Neuronal stem cell (in vitro differentiated cells): ENCODE results near the gene DRG1.

Source experiments
- DNase-seq: peaks from one replicate; pipeline ENCODE4 v3.0.0-alpha.2; 2013; ENCODE audit warnings: low spot score
- H2AFZ ChIP-seq: one replicate; pipeline ENCODE4 v1.6.1; 2013; ENCODE audit warnings: mild to moderate bottlenecking, low read length, inconsistent platforms
- H2AK5ac ChIP-seq: 2 replicates; pipeline ENCODE4 v1.6.1; 2013; ENCODE audit warnings: low read depth, mild to moderate bottlenecking, inconsistent platforms, low read length, moderate library complexity, mixed read lengths
- H2BK120ac ChIP-seq: 2 replicates; pipeline ENCODE4 v1.6.1; 2013; ENCODE audit warnings: low read depth, mild to moderate bottlenecking, inconsistent platforms, low read length, moderate library complexity, mixed read lengths
- H2BK12ac ChIP-seq: one replicate; pipeline ENCODE4 v1.6.1; 2013; ENCODE audit warnings: low read length, inconsistent platforms
- H2BK15ac ChIP-seq: 2 replicates; pipeline ENCODE4 v1.6.1; 2013; ENCODE audit warnings: mild to moderate bottlenecking, low read length, inconsistent platforms, mixed read lengths
- H2BK5ac ChIP-seq: one replicate; pipeline ENCODE4 v1.6.1; 2013; ENCODE audit warnings: inconsistent platforms, mild to moderate bottlenecking, low read length, moderate library complexity
- H3K14ac ChIP-seq: one replicate; pipeline ENCODE4 v1.6.1; 2013; ENCODE audit warnings: low read length, inconsistent platforms
- H3K18ac ChIP-seq: 2 replicates; pipeline ENCODE4 v1.6.1; 2013; ENCODE audit warnings: low read length, inconsistent platforms
- H3K23ac ChIP-seq: 2 replicates; pipeline ENCODE4 v1.6.1; 2013; ENCODE audit warnings: low read depth, mild to moderate bottlenecking, mixed read lengths, low read length, inconsistent platforms; ENCODE audit not compliant: poor library complexity
- H3K27ac ChIP-seq: replicated peaks from 3 replicates; pipeline ENCODE4 v1.5.1; 2013; ENCODE audit warnings: low read length, inconsistent platforms
- H3K27me3 ChIP-seq, 3 experiments: 2 replicates each; pipeline ENCODE4 v1.6.1; 2013; ENCODE audit warnings: low read length in 3 of 3, mild to moderate bottlenecking in 2 of 3, inconsistent platforms in 1 of 3, low read depth in 1 of 3, mixed read lengths in 1 of 3, moderate library complexity in 1 of 3; ENCODE audit not compliant: control insufficient read depth in 3 of 3, insufficient read depth in 3 of 3
- H3K36me3 ChIP-seq, 2 donors: replicated peaks in 1 of 2; 2 replicates each; pipeline ENCODE4 v1.6.1; 2013; ENCODE audit warnings: low read length in 2 of 2; ENCODE audit not compliant: control insufficient read depth in 2 of 2, insufficient read depth in 2 of 2
- H3K4ac ChIP-seq: 2 replicates; pipeline ENCODE4 v1.6.1; 2013; ENCODE audit warnings: inconsistent platforms, mild to moderate bottlenecking, low read length, moderate library complexity
- H3K4me1 ChIP-seq, 2 donors: 1 replicate in 1 of 2; 2 replicates in 1 of 2; pipeline ENCODE4 v1.6.1; 2013; ENCODE audit warnings: low read length in 2 of 2, low read depth in 1 of 2; ENCODE audit not compliant: control insufficient read depth in 2 of 2, insufficient read depth in 1 of 2
- H3K4me2 ChIP-seq: one replicate; pipeline ENCODE4 v1.6.1; 2013; ENCODE audit warnings: mild to moderate bottlenecking, low read length, inconsistent platforms; ENCODE audit not compliant: insufficient read depth, poor library complexity, severe bottlenecking
- H3K4me3 ChIP-seq, 2 donors: 2 replicates each; pipeline ENCODE4 v1.5.1; 2013; ENCODE audit warnings: low read length in 2 of 2, mild to moderate bottlenecking in 2 of 2, inconsistent platforms in 1 of 2, moderate library complexity in 1 of 2
- H3K79me1 ChIP-seq: one replicate; pipeline ENCODE4 v1.6.1; 2013; ENCODE audit warnings: low read depth, mild to moderate bottlenecking, inconsistent platforms, low read length, moderate library complexity
- H3K9ac ChIP-seq: one replicate; pipeline ENCODE4 v1.6.1; 2013; ENCODE audit warnings: mild to moderate bottlenecking, low read depth, low read length, inconsistent platforms; ENCODE audit not compliant: poor library complexity
- H3K9me3 ChIP-seq, 2 donors: replicated peaks in 1 of 2; 2 replicates each; pipeline versions ENCODE3 to v1.6.1; 2013; ENCODE audit warnings: low read length in 2 of 2, mild to moderate bottlenecking in 2 of 2, inconsistent platforms in 1 of 2, low read depth in 1 of 2, mixed read lengths in 1 of 2, moderate library complexity in 1 of 2; ENCODE audit not compliant: control insufficient read depth in 2 of 2, insufficient read depth in 1 of 2
- H4K8ac ChIP-seq: one replicate; pipeline ENCODE4 v1.6.1; 2013; ENCODE audit warnings: low read depth, mild to moderate bottlenecking, inconsistent platforms, low read length, moderate library complexity
- H4K91ac ChIP-seq: one replicate; pipeline ENCODE4 v1.6.1; 2013; ENCODE audit warnings: low read length, low read depth, mild to moderate bottlenecking, inconsistent platforms; ENCODE audit not compliant: poor library complexity
- WGBS, 2 donors: extraction: QIAGEN DNeasy Blood & Tissue Kit; methylation state at CpG; one replicate each; pipeline ENCODE4 v1.1.7; 2013; ENCODE audit warnings: missing lambda C conversion rate in 2 of 2, mixed read lengths in 1 of 2; ENCODE audit not compliant: insufficient read length in 2 of 2, insufficient replicate concordance in 1 of 2; ENCODE audit errors: extremely low coverage in 2 of 2; 5-methylcytosine and 5-hydroxymethylcytosine counted together

The DRG1 gene

DNA sequence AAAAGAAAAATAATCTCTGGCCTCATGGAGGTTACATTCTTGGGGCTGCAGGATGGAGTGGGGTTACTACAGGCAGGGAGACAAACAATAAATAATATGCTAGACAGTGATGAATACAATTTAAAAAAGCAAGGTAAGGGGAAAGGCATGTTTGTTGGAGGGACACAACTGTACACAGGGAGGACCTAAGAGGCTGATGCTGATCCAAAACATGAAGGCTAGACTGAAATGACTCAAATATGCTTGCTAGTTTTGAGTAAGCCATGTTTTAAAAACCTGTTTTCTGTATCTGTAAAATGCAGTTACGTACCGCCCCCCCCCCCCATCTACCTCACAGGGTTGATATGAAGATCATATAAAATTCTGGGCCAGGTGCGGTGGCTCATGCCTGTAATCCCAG, 46.2 kb downstream of the DRG1 start:
- no peak overlapping the region for H2BK120ac ChIP-seq
- H4K91ac ChIP-seq: no peak overlapping the region
- H3K27ac ChIP-seq: no peak overlapping the region
- H3K4me2 ChIP-seq: no peak overlapping the region
- H3K9ac ChIP-seq: no peak overlapping the region
- H2AFZ ChIP-seq: no peak overlapping the region
- no peak for DNase-seq
- peaks cover 26 to 98% of the 10 kb centered on the region in 2 donors for H3K36me3 ChIP-seq
- no peak overlapping the region for H3K23ac ChIP-seq
- H3K4me1 ChIP-seq: peaks cover 0 to 2% of the 10 kb centered on the region in 2 donors
- no peak overlapping the region for H2BK15ac ChIP-seq
- no peaks in the 10 kb centered on the region for H3K9me3 ChIP-seq
- H4K8ac ChIP-seq: no peak overlapping the region
- H2AK5ac ChIP-seq: no peak overlapping the region
- no peak overlapping the region for H2BK12ac ChIP-seq
- H2BK5ac ChIP-seq: no peak overlapping the region
- no CpG with 5 or more reads among the region's 3 CpGs for WGBS, 2 donors
- no peak overlapping the region for H3K4ac ChIP-seq
- no peaks in the 10 kb centered on the region for H3K27me3 ChIP-seq
- no peak overlapping the region for H3K14ac ChIP-seq
- no peaks in the 10 kb centered on the region for H3K79me1 ChIP-seq
- no peak overlapping the region for H3K4me3 ChIP-seq
- no peak overlapping the region for H3K18ac ChIP-seq

- Histone ChIP-seq H4K8ac (no peak overlapping the region), H3K36me3 (peaks cover 24 to 97% of the 10 kb centered on the region in 2 donors), H2BK12ac (no peak overlapping the region)
Measured at GRCh38 chr22:31446208-31446607, 46.8 kb downstream of the DRG1 start.

GRCh38 chr22:31446767-31447166, 47.4 kb downstream of the DRG1 start:
- Histone ChIP-seq H3K9ac (no peak overlapping the region), H3K14ac (no peak overlapping the region), H4K8ac (no peak overlapping the region), H3K4me2 (no peak overlapping the region), H3K27me3 (no peaks in the 10 kb centered on the region), H3K36me3 (peaks cover 24 to 95% of the 10 kb centered on the region in 2 donors), H3K4me3 (no peak overlapping the region), H3K4me1 (peaks cover 0 to 2% of the 10 kb centered on the region in 2 donors), H2BK5ac (no peak overlapping the region), H3K4ac (no peak overlapping the region), H2BK15ac (no peak overlapping the region), H3K27ac (no peak overlapping the region), H2AFZ (no peak overlapping the region), H4K91ac (no peak overlapping the region), H2BK12ac (no peak overlapping the region), H3K79me1 (no peaks in the 10 kb centered on the region), H2AK5ac (no peak overlapping the region), H3K23ac (no peak overlapping the region), H3K9me3 (no peaks in the 10 kb centered on the region), H2BK120ac (no peak overlapping the region), H3K18ac (no peak overlapping the region)
- DNase-seq: no peak
- no CpG with 5 or more reads among the region's 2 CpGs for WGBS, 2 donors

More at GRCh38 chr22:31446208-31446607, 46.8 kb downstream of the DRG1 start:
- Histone ChIP-seq H3K4me1 (peaks cover 0 to 2% of the 10 kb centered on the region in 2 donors), H2AK5ac (no peak overlapping the region), H2BK15ac (no peak overlapping the region), H3K4me2 (no peak overlapping the region), H3K18ac (no peak overlapping the region), H2BK5ac (no peak overlapping the region), H3K4ac (no peak overlapping the region), H3K4me3 (no peak overlapping the region), H3K9me3 (no peaks in the 10 kb centered on the region), H3K14ac (no peak overlapping the region), H4K91ac (no peak overlapping the region), H3K23ac (no peak overlapping the region), H3K79me1 (no peaks in the 10 kb centered on the region), H3K27ac (no peak overlapping the region), H3K27me3 (no peaks in the 10 kb centered on the region), H3K9ac (no peak overlapping the region), H2BK120ac (no peak overlapping the region), H2AFZ (no peak overlapping the region)
- no CpG with 5 or more reads among the region's 3 CpGs for WGBS, 2 donors
- no peak for DNase-seq

DNA sequence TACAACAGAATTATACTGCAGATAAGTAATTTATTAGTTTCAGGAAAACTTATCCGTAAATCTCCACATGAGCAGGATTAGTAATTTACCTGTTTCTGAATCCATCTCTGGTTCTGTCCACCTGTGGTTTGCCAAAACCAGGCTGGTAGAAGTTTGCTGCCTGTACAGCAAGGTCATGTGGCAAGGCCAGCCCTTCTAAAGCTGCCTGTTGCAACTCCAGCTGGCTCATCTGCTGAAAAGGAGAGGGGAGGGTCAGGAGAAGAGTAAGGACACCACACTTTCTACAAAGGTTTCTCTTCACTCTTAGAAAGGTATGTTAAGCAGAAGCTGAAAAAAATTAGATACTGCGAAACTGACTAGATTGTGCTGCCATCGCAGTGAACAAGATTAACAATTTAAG, 47.9 kb downstream of the DRG1 start:
- H2BK5ac ChIP-seq: no peak overlapping the region
- no peak overlapping the region for H3K4ac ChIP-seq
- no peak for DNase-seq
- H3K4me3 ChIP-seq: no peak overlapping the region
- H3K27ac ChIP-seq: no peak overlapping the region
- no peaks in the 10 kb centered on the region for H3K9me3 ChIP-seq
- no peak overlapping the region for H3K4me2 ChIP-seq
- no peak overlapping the region for H3K18ac ChIP-seq
- H2BK120ac ChIP-seq: no peak overlapping the region
- H4K91ac ChIP-seq: no peak overlapping the region
- H3K36me3 ChIP-seq: peaks cover 24 to 95% of the 10 kb centered on the region in 2 donors
- no peak overlapping the region for H2AK5ac ChIP-seq
- H3K4me1 ChIP-seq: peaks cover 0 to 2% of the 10 kb centered on the region in 2 donors
- H3K14ac ChIP-seq: no peak overlapping the region
- no peak overlapping the region for H4K8ac ChIP-seq
- peak overlapping the region; percentile 47 for H3K9ac ChIP-seq
- no CpG with 5 or more reads among the region's 3 CpGs for WGBS, 2 donors
- no peak overlapping the region for H3K23ac ChIP-seq
- no peak overlapping the region for H2AFZ ChIP-seq
- H3K27me3 ChIP-seq: no peaks in the 10 kb centered on the region
- H2BK12ac ChIP-seq: no peak overlapping the region
- no peaks in the 10 kb centered on the region for H3K79me1 ChIP-seq
- no peak overlapping the region for H2BK15ac ChIP-seq
